HG02642 (cell line): Measurements from ENCODE around the gene USP13.
"Not testable (repeated sequence)": the region's sequence is repeated elsewhere in the genome, so short reads cannot be mapped to it uniquely, and the experiment has no call there.

Source experiments
- ATAC-seq: cut with Tn5 transposase; IDR thresholded peaks from one replicate; pipeline ENCODE4 v1.9.1; 2021; ENCODE audit warnings: mild to moderate bottlenecking; ENCODE audit not compliant: unreplicated experiment, poor library complexity

USP13 gene

DNA sequence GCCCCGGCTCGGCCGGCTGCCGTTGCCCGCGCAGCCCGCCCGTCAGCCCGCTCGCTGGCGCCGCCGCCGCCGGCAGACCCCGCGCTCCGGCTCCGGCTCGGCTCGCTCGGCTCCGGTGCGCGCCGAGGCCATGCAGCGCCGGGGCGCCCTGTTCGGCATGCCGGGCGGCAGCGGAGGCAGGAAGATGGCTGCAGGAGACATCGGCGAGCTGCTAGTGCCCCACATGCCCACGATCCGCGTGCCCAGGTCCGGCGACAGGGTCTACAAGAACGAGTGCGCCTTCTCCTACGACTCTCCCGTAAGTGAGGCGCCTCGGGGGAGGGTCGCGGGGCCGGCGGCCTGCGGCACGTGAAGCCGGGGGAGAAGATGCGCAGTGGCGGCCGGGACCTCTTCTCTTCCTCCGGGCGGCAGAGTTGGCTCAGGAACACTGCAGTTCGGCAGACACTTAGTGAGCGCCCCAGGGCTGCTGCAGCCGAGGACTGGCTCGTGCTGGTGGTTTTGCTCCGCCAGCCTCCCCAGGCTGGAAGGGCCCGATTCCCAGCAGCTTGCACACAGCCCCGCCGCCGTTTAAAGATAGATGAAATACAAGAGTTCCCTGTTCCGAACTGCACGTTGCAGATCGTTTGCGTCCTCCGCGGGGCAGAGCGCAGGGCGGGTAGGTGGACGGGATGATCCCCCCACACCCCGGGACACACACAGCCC, 407 bp downstream of the USP13 start:
- peak; percentile 69 for ATAC-seq

DNA sequence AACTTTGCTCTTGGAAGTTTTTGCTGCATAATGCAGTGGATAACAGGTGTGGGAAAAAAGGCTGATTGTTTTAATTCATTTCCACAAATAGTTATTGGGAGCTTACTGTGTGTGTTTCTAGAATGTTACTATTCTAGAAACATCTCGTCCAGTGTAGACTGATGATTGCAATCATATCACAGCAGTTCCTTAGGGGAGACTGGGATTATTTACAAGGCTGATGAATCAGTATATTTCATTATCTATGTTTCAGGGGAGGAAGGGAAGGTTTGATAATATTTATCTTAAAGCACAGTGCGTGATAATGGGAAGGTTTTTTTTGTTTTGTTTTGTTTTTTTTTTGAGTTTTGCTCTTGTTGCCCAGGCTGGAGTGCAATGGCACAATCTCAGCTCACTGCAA, 2.4 kb downstream of the USP13 start:
- no peak for ATAC-seq

DNA sequence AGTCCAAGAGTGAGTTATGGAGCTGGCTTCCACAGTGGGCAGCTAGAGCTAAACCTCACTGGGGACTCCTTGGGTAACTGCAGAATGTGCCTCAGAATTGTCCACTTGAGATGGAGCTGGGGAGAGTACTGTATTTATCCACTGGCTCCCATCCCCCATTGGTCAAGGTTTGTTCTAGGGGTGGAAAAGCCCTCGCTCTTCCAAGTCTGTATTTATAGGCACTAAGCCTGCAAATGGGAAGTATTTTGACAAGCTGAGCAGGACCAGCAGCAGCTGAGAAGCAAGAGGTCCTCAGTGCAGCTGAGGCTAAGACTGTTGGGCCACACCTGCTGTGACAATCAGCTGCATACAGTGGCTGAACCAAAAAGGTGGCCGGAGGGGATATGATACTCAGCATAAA, 5.8 kb downstream of the USP13 start:
- no peak for ATAC-seq

GRCh38 chr3:179660872-179661271, 8.0 kb downstream of the USP13 start:
- ATAC-seq = no peak

- no peak for ATAC-seq
These were observed 8.9 kb downstream of the USP13 start for GRCh38 chr3:179661777-179662176.

DNA sequence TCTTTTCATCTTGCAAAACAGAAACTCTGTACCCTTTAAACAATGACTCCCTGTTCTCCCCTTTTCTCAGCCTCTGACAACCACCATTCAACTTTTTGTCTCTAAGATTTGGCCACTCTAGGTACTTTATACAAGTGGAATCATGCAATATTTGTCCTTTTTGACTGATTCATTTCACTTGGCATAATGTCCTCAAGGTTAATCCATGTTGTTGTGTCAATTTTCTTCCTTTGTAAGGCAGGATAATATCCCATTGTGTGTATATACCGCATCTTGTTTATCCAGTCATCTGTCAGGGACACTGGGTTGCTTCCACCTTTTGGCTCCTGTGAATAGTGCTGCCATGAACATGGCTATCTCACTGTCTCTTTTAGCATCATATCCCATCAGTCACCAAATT, 10.3 kb downstream of the USP13 start:
- no peak for ATAC-seq

GRCh38 chr3:179666030-179666429, 13.2 kb downstream of the USP13 start:
- no peak for ATAC-seq

DNA sequence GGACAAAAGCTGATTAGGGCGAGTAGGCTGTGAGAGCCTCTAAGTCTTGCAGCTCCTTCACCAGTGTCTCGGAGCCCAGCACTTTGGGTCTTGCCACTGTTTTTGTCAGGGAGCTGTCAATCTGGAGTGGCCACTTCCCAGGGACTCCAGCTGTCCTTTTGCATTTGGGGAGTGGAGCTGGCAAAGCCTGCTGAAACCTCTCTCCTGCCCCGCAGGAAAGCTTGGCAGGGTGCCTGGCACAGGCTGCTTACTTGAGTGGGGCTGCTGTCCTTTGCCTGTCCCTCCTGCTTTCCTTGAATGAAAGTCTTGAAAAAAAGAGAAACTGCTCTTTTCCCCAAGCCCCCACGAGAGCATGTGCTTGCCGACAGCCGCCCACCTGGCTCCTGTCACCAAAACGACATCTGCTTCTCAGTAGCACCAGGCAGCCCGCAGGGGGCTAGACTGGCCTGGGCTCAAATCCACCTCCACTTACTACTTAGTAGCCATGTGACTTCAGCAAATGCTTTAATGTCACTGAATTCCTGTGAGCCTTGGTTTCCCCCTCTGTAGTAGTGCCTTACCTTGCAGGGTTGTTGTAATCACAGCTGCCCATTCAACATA, 13.7 kb downstream of the USP13 start:
- no peak for ATAC-seq

- no peak for ATAC-seq
These were observed 15.6 kb downstream of the USP13 start for GRCh38 chr3:179668429-179668828.

- no peak for ATAC-seq
These were observed 17.5 kb downstream of the USP13 start for GRCh38 chr3:179670311-179670710.

DNA sequence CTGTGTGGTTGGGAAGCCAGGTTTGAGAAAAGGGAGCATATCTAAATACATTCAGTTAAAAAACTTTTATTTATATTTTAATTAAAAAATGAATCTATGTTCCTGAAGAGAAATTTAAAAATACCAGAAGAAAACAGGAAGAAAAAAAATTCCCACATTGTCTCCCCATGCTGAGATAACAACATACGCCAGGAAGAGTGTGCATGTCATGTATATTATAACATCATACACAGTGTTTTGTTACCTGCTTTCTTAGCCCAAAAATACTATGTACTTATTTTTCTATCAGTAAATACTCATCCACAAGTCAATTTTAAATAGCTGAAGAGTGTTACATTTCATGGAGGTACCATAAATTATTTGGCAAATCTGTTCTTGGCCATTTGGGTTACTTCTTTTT, 18.5 kb downstream of the USP13 start:
- ATAC-seq = no peak

- ATAC-seq = no peak
These were observed 19.0 kb downstream of the USP13 start for GRCh38 chr3:179671747-179672242.

GRCh38 chr3:179672918-179673317, 20.1 kb downstream of the USP13 start:
- no peak for ATAC-seq

- ATAC-seq = no peak
These were observed 20.7 kb downstream of the USP13 start for GRCh38 chr3:179673523-179673922.

- ATAC-seq = no peak
These were observed 23.2 kb downstream of the USP13 start for GRCh38 chr3:179676081-179676480.

GRCh38 chr3:179677884-179678283, 25.0 kb downstream of the USP13 start:
- no peak for ATAC-seq

DNA sequence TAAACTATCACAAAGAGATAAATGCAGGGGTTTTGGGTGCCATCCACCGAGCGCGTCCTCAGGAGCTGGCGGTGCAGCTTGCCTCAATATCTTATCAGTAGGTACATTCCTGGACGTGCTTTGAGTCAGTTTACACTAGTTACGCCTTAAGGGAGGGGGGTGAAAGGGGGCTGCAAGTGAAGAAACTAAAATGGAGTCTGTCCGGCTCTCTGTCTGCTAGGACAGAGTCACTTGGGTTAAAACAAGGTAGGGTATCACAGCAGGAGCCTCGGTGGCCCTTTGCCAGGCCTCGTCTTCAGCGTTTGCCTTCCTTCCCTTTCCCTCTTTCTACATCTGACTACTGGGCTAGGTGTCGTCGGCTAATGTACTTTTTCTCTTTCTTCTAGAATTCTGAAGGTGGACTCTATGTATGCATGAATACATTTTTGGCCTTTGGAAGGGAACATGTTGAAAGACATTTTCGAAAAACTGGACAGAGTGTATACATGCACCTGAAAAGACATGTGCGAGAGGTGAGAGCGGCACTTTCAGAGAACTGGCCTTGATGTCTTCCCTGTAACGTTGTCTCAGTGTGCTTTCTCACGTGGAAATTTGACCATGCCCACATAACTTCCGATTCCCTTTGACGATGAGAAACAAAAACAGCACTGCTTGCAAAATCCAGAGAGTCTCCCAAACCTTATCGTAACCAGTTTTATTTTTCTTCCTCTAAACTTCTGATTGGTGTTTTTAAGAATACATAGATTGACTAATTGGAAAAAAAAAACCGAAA, 28.8 kb downstream of the USP13 start:
- ATAC-seq = no peak

DNA sequence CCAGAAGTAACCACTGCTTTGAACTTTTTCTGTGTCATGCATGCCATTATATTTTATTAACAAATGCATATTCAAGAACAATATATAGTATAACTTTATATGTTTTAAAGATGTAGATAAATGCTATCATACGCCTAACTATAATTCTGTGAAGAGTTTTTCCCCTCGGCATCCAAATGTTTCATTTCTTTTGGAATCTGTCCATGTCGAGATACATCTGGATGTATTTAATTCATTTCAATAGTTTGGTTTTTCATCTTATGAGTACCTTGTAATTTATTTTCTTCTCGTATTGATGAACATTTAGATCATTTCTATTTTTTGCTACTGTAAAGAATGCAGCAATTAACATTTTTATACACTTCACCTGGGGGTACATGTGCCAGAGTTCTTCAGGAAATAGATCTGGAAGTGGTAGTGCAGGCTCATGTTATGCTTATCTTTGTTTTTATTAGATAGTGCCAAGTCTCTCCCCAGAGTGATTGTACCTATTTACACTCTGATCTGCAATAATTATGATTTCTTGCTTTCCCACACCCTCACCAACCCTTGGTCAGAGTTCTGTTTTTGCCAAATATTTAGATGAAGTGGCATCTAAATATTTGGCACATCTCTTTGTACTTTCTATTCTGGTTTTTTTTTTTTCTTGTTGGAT, 29.7 kb downstream of the USP13 start:
- no peak for ATAC-seq

DNA sequence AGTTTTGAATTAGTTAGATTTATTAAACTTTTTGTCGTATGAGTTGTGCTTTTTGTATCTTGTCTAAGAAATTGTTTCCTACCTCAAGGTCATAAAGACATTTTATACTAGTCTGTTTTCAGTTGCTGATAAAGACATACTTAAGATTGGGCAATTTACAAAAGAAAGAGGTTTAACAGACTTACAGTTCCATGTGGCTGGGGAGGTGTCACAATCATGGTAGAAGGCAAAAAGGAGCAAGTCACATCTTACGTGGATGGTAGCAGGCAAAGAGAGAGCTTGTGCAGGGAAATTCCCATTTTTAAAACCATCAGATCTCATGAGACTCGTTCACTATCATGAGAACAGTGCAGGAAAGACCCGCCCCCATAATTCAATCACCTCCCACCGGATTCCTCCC, 30.4 kb downstream of the USP13 start:
- not testable (repeated sequence) for ATAC-seq

- ATAC-seq = no peak
These were observed 35.2 kb downstream of the USP13 start for GRCh38 chr3:179687967-179688535.

DNA sequence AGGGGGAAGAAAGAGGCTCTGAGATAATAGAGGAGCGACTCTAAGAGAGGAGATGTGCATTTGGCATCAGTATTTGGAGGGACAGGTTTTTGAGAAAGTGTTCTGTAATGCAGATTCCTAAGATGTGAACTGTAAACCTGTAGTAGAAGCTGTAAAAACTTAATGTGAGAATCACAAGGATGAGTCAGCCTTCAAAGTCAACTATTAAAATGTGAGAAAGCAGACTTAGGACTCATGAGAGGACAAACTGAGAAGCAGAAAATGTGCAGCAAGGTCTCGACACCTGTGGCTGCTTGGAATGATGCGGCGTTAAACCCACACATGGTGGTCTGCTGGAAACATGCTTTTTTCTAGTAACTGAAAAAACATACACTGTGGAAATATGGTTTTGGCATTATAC, 36.0 kb downstream of the USP13 start:
- no peak for ATAC-seq
